Measurements from ENCODE around the gene LRRC38. TPM values are rescaled to one million over a fixed set of nuclear protein-coding genes. Genes with fewer than 3 reads are reported as not detected.

The LRRC38 gene
- total RNA-seq, 1 donor from 2014 or later, result not detected

DNA sequence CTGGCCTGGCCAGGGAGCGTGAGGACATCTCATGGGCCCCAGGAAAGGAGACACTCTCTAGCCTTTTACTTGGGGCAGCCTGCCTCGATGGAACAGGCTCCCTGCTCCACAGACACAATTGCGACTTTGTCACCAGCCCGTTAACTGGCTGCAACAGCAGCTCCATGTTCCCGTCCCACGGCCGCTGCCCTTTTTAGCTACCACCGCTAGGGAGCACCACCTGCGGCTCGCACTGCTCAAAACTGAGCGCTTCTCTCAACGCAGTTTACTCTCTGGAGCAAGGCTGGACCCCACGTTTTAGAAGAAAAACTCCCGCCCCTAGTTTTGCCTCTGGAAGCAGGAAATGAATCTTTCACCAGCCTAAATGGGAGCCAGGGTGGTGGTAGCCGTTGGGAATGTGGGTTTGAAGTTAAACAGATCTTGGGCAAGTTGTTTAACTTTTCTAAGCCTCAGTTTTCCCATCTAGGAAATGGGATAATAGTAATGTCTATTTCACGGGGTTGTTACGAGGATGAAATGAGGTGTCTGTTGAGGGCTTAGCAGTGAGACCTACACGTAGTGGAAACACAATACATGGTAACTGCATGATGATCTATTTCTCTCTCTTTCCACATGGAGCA is 3.5 kb upstream of the LRRC38 start:
- intact Hi-C loops (cut with micrococcal nuclease), result no loop called here

DNA sequence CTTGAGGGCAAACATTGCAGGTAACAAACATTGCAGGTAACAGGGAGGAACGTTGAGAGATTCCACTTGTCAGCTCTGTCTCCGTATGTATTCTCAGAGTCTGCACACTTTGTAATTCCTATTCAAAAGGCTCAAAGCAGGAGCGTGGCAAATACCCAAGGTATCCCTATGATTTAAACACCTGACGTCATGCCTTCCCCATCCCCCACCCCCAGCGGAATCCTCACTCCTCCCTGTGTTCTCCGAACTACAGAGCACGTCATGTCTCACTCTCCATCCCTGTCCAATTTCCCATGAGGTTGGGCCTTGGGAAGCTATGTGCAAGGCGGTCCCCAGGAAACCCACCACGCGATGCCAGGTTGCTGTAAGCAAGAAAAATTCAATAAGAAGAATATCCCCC is 2.8 kb upstream of the LRRC38 start:
- intact Hi-C loops (cut with micrococcal nuclease), result no loop called here

- intact Hi-C loops (cut with micrococcal nuclease), result no loop called here
These were observed 1.0 kb upstream of the LRRC38 start for GRCh38 chr1:13514821-13515220.

- intact Hi-C loops (cut with micrococcal nuclease), result no loop called here
These were observed 524 bp downstream of the LRRC38 start for GRCh38 chr1:13513063-13513894.

- intact Hi-C loops (cut with micrococcal nuclease), result no loop called here
These were observed 1.3 kb downstream of the LRRC38 start for GRCh38 chr1:13512472-13512871.

DNA sequence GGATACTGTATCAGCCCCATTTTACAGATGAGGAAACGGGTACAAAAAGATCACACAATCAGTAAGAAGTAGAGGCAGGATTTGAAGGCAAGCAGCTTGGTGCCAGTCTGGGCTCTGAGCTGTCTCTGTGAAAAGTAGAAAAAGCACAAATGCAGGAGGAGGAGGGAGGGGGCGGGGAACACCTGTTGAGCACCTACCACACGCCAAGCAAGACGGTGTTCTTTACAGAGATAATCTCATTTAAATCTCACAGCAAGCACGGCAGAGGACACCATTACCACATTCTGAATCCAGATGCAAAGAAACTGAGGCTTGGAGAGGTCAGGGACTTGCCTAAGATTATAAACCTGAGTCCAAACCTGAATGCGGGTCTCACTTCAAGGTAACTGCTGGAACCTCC is 3.3 kb downstream of the LRRC38 start:
- intact Hi-C loops (cut with micrococcal nuclease), result no loop called here

GRCh38 chr1:13507075-13507474 is 6.7 kb downstream of the LRRC38 start:
- intact Hi-C loops (cut with micrococcal nuclease), result no loop called here

DNA sequence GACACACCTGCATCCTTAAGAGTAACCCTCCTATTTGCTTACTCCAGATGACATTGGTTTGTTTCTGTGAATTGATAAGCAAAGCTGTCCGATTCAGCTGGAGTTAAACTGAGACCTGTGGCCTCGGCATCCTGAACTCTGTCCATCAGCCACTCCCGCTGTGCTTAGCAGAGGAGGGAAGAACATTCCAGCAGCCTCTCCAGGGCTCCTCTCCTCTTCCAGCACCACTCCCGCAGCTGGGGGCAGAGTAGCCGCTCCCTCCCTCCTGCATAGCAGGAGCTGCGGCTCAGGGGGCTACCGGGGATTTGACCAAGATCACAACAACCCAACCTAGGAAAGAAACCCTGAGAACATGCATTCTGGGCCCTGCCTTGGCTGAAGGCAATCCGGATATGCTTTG is 8.8 kb downstream of the LRRC38 start:
- intact Hi-C loops (cut with micrococcal nuclease), result no loop called here

DNA sequence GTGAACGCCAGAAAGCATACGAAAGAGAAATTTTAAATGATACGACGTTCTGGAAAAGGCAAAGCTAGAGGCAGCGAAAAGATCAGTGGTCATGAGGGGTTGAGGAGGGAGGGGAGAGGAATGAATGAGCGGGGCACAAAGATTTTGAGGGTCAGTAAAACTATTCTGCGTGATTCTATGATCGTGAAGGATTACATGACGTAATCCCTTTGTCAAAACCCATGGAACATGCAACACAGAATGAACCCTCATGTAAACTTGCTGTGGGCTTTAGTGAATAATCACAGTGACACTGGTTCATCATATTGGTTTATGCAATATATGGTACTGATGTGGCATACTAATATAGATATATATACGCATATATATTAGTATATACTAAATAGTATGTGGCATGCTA is 13.0 kb downstream of the LRRC38 start:
- intact Hi-C loops (cut with micrococcal nuclease), result no loop called here

DNA sequence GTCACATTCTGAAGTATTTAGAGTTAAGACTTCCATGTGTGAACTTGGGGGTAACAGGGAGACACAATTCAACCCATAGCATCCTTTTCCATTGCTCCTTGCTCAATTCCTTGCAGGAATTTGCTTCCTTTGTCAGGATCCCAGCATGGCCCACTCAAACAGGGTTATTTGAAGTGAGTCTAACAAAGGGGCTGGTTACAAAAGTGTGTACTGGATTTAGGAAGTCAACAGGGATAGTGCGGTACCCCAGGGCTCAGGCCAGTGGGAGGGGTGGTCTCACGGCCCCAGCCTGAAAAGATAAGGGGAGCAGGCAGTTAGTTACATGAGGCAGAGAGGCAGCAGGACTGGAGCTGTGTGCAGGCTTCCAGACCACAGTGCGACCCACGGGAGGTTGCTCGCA is 14.4 kb downstream of the LRRC38 start:
- intact Hi-C loops (cut with micrococcal nuclease), result no loop called here

DNA sequence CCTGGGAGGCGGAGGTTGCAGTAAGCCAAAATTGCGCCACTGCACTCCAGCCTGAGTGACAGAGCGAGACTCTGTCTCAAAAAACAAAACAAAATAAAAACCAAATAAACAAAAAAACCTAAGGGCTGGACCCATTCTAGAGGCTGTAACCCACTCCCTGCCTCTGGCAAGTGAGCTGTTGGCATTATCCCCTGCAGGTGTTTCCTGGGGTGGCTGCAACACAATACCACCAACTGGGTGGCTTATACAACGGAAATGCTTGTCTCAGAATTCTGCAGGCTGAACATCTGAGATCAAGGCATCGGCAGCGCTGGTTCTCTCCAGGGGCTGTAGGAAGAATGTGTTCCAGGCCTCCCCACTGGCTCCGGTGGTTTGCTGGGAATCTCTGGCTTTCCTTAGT is 15.2 kb downstream of the LRRC38 start:
- intact Hi-C loops (cut with micrococcal nuclease), result no loop called here

GRCh38 chr1:13495186-13495585 is 18.6 kb downstream of the LRRC38 start:
- intact Hi-C loops (cut with micrococcal nuclease), result no loop called here

- intact Hi-C loops (cut with micrococcal nuclease), result no loop called here
These were observed 19.1 kb downstream of the LRRC38 start for GRCh38 chr1:13494712-13495111.

- intact Hi-C loops (cut with micrococcal nuclease), result no loop called here
These were observed 19.8 kb downstream of the LRRC38 start for GRCh38 chr1:13494025-13494424.

DNA sequence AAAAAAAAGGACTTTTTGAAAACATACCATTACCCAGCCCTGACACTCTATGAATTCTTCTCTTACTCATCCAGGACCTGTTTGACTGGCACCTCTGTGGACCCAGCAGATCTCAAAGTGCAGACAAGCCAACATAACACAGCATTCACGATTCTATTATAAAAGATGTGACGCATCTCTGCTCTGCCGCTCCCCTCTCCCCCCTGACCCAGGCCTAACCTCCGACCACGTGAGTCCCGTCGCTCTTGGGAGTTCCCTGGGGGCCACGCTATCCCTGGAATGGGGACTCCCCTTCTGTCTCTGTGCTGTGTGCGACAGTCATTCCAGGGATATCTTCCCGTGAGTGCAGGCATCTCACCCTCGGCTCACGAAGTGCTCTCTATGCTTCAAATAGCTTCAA is 21.1 kb downstream of the LRRC38 start:
- intact Hi-C loops (cut with micrococcal nuclease), result no loop called here

GRCh38 chr1:13487957-13488356 is 25.8 kb downstream of the LRRC38 start:
- intact Hi-C loops (cut with micrococcal nuclease), result no loop called here

DNA sequence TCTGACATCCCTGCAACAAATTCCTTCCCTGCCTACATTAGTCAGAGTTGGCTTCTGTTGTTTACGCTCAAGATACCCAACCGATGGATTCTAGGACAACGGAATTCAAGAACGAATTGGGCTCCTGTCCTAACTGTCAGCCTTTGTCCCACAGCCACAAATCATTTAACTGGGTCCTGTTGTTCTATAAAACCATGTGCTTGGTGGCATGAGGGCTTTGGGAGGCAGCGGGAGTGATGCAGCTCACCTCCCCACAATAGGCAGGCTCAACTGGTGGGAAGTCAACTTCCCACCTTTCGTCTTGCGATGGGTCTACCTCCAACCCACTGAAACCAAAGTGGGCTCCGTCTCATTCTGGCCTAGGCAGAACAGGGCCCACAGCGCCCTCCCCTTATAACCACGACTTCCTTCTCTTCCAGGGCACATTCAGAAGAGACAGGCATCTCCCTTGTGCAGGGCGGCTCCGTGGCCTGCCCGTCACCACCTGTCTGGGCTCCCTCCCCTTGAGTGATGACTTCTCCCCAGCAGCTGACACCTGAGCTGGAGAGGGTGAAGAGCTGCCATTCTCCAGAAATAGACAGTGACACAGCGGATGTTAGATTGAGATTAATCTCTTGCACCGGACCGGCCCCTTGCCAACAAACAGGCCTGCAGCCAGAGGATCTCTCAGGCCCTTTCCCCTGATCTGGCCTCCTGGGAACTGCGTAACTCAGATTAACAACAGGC is 26.5 kb downstream of the LRRC38 start:
- intact Hi-C loops (cut with micrococcal nuclease), result no loop called here

DNA sequence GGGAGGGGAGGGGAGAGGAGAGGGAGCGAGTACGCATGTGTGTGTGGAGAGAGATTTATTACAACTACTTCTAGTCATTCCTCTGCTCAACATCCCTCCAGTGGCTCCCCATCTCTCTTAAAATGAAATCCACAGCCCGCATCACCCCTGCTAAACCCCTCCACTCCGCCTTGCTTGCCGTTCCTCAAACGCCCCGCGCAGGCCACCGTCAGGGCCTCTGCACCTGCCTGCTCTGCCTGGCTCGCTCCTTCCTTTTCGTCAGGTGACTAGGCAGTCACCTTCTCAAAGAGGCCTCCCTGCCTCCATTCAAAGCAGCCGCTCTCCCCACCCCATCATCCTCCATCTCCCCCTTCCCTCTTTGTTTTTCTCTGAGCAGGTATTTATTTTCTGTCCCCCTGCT is 29.9 kb downstream of the LRRC38 start:
- intact Hi-C loops (cut with micrococcal nuclease), result no loop called here

DNA sequence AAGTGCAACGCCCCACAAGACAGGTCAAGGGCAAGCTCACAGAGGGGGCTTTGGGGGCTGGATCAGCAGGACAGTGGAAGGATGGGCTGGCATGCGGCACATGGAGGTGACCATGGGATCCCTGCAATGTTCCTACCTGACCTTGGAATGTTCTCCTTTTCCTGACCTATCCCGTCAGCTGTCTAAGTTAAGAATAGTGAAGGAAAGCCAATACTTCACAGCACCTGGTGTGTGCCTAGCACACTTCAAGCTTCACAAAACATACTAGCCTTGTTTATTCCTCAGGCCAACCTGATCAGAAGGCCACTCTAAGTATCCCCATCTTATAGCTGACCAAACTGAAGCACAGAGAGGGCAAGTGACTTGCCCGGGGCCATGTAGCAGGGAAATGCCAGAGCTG is 31.2 kb downstream of the LRRC38 start:
- intact Hi-C loops (cut with micrococcal nuclease), result no loop called here

DNA sequence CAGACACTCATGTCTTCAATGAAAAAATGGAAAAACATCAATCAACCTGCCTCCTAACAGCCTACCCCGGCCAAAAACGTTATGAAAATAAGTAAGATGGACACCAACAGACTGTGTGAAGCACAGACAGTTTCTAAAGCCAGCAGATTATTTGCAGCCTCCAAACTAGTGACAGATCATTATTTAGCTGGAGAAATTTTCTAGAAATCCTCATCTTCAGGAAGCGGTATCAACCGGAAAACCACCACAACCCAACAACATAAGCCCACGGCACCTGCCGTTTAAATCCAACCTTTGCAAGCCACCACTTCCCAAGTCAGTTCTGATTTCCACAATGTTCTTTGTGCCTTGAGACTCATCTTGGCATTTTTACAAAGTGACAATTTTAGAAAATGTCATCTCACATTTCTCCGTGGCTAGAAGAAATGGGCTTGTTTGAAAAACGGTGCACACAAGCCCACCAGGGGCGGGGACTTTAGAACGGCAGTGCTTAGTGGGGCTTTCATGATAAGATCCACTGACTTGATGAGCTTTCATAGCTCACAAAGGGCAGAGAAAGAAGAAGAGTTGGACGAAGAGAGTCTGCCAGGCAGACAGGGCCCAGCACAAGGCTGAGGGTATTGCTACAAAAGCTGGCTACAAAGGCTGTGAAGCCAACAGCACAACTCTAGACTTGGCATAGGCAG is 34.5 kb downstream of the LRRC38 start:
- intact Hi-C loops (cut with micrococcal nuclease), result no loop called here

DNA sequence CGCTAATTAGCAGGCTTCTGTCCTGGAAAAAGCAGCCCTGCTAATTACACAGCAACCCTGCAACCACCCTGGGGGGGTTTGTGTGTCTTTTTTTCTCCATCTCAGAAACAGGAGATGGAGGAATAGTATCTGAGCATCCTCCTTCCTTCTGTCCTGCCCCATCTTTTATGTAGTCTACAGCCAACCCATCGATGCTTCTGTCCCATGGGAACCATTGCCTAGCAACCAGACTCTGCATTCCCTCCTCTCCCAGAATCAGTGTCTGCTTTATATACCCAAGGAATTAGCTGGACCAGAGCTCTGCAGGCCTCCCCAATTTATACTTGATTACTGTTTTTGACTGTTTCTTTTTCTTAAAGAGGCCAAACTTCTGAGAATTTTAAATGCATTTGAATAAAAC is 35.1 kb downstream of the LRRC38 start:
- intact Hi-C loops (cut with micrococcal nuclease), result no loop called here

GRCh38 chr1:13469343-13469742 is 44.5 kb downstream of the LRRC38 start:
- intact Hi-C loops (cut with micrococcal nuclease), result no loop called here
